HepG2 (cell line): ENCODE results near the gene PDIA5. TPM values are rescaled to one million over a fixed set of nuclear protein-coding genes. Genes with fewer than 3 reads are reported as not detected.

ENCODE experiments used
- ATAC-seq: fragments of 200-7000 bp; cut with Tn5 transposase; 3 replicates; pipeline ENCODE4 v1.9.1; 2020; ENCODE audit warnings: mild to moderate bottlenecking, moderate library complexity
- BruUV-seq: library from RNA; stranded (reverse); fragments of 400-500 nt; replicated peaks from 2 replicates; lab custom pipeline; 2021; lab: Mats Ljungman, UMichigan
- CTCF ChIA-PET: fragments of 300-600 bp; formaldehyde crosslinking; extraction: SDS; loops from one replicate; lab custom pipeline; 2021; ENCODE audit warnings: low total read pairs, inconsistent platforms, low intra/inter-chr PET ratio; lab: Yijun Ruan, JAX
- POLR2A ChIA-PET: fragments of 350-600 bp; sonication (Branson Sonifier 250); formaldehyde crosslinking; loops from one replicate; lab custom pipeline; 2020; ENCODE audit warnings: antibody characterized with exemption, inconsistent platforms; lab: Yijun Ruan, JAX
- DNase-seq: peaks from one replicate; pipeline ENCODE4 v3.0.0-alpha.2; 2015; ENCODE audit warnings: low spot score
- FAIRE-seq: peaks from 3 replicates; lab custom pipeline; 2011; peaks lifted over from hg19 to GRCh38; lab: Jason Lieb, UNC
- H2AFZ ChIP-seq: one replicate; pipeline ENCODE4 v1.6.1; 2011; ENCODE audit warnings: low read length, inconsistent platforms
- H3K27ac ChIP-seq: fragments of 300-600 bp; 3 replicates; pipeline ENCODE4 v1.8.0; 2011; ENCODE audit warnings: mixed run types, mild to moderate bottlenecking, mixed read lengths, low read length, inconsistent platforms; ENCODE audit not compliant: insufficient read depth; ENCODE audit errors: extremely low read length
- H3K27me3 ChIP-seq, 2 experiments: fragments of 200-600 bp in 1 of 2; 2 replicates in 1 of 2; 3 replicates in 1 of 2; pipeline versions ENCODE4 v1.6.0 to v1.8.0; 2011; ENCODE audit warnings: low read length in 2 of 2, mild to moderate bottlenecking in 2 of 2, moderate library complexity in 2 of 2, inconsistent platforms in 1 of 2; ENCODE audit not compliant: insufficient read depth in 2 of 2, control insufficient read depth in 1 of 2
- H3K36me3 ChIP-seq, 2 experiments: fragments of 200-600 bp in 1 of 2; replicated peaks in 1 of 2; 2 replicates in 1 of 2; 3 replicates in 1 of 2; pipeline versions ENCODE4 v1.5.1 to v1.8.0; 2011; ENCODE audit warnings: low read length in 2 of 2, inconsistent platforms in 1 of 2; ENCODE audit not compliant: insufficient read depth in 2 of 2, control insufficient read depth in 1 of 2
- H3K4me1 ChIP-seq: 2 replicates; pipeline ENCODE4 v1.5.1; 2012; ENCODE audit warnings: low read length, inconsistent platforms; ENCODE audit not compliant: insufficient read depth
- H3K4me2 ChIP-seq: 2 replicates; pipeline ENCODE4 v1.6.0; 2011; ENCODE audit warnings: low read depth, low read length, inconsistent platforms
- H3K4me3 ChIP-seq, 3 experiments: fragments of 200-600 bp in 1 of 3; sonication (generic), shearing (Covaris generic) in 1 of 3; replicated peaks in 1 of 3; 2 replicates each; pipeline ENCODE4 v1.5.1; 2011 to 2016; ENCODE audit warnings: low read length in 3 of 3, inconsistent platforms in 2 of 3, low read depth in 2 of 3, mild to moderate bottlenecking in 2 of 3, control low read depth in 1 of 3, mixed read lengths in 1 of 3; ENCODE audit not compliant: insufficient read depth in 1 of 3
- H3K79me2 ChIP-seq: one replicate; pipeline ENCODE4 v1.6.1; 2011; ENCODE audit warnings: low read length, inconsistent platforms; ENCODE audit not compliant: insufficient read depth
- H3K9ac ChIP-seq: 2 replicates; pipeline ENCODE4 v1.6.0; 2011; ENCODE audit warnings: mild to moderate bottlenecking, low read depth, low read length, inconsistent platforms; ENCODE audit not compliant: insufficient read depth
- H3K9me3 ChIP-seq: 2 replicates; pipeline ENCODE4 v1.5.1; 2012; ENCODE audit warnings: mild to moderate bottlenecking, low read length
- H4K20me1 ChIP-seq: 2 replicates; pipeline ENCODE4 v1.6.0; 2011; ENCODE audit warnings: inconsistent platforms, mild to moderate bottlenecking, low read length, moderate library complexity; ENCODE audit not compliant: insufficient read depth
- CC2D1A ChIP-seq: sonication (generic); formaldehyde crosslinking; IDR thresholded peaks from 2 replicates; pipeline ENCODE4 v1.8.1; 2023; ENCODE audit warnings: mild to moderate bottlenecking, missing genetic modification reagents
- DBP ChIP-seq: sonication (generic); formaldehyde crosslinking; IDR thresholded peaks from 2 replicates; pipeline ENCODE4 v1.4.0; 2020; ENCODE audit warnings: missing genetic modification reagents; ENCODE audit errors: not compliant biosample characterization
- DPF2 ChIP-seq: sonication (generic); formaldehyde crosslinking; IDR thresholded peaks from 2 replicates; pipeline ENCODE4 v1.4.0; 2020; ENCODE audit warnings: mild to moderate bottlenecking, low read depth, missing genetic modification reagents, borderline replicate concordance
- E2F1 ChIP-seq: sonication (generic); formaldehyde crosslinking; IDR thresholded peaks from 2 replicates; pipeline ENCODE4 v1.5.0; 2020; ENCODE audit warnings: missing genetic modification reagents
- SP2 ChIP-seq: sonication (generic); formaldehyde crosslinking; IDR thresholded peaks from 2 replicates; pipeline ENCODE4 v1.5.1; 2020; ENCODE audit warnings: mild to moderate bottlenecking, missing genetic modification reagents
- STAG1 ChIP-seq: sonication (generic); formaldehyde crosslinking; IDR thresholded peaks from 2 replicates; pipeline ENCODE4 v1.4.0; 2020; ENCODE audit warnings: missing genetic modification reagents
- TBL1XR1 ChIP-seq: fragments of 150-350 bp; IDR thresholded peaks from 2 replicates; pipeline ENCODE4 v1.6.1; 2014; ENCODE audit warnings: borderline replicate concordance, low read length; ENCODE audit not compliant: partially characterized antibody
- TEF ChIP-seq: sonication (generic); formaldehyde crosslinking; IDR thresholded peaks from 2 replicates; pipeline ENCODE4 v1.5.0; 2020; ENCODE audit warnings: missing genetic modification reagents
- ZFY ChIP-seq: sonication (generic); formaldehyde crosslinking; IDR thresholded peaks from 2 replicates; pipeline ENCODE4 v1.4.0; 2020; ENCODE audit warnings: missing genetic modification reagents
- ZNF3 ChIP-seq: IDR thresholded peaks from 2 replicates; pipeline ENCODE4 v1.7.0; 2017; ENCODE audit warnings: inconsistent platforms
- ZNF652 ChIP-seq: IDR thresholded peaks from 2 replicates; pipeline ENCODE4 v1.6.1; 2016; ENCODE audit warnings: low read depth, borderline replicate concordance
- ZNF674 ChIP-seq: sonication (generic); formaldehyde crosslinking; IDR thresholded peaks from 2 replicates; pipeline ENCODE4 v1.5.0; 2020; ENCODE audit warnings: low read depth, mild to moderate bottlenecking, missing genetic modification reagents
- ZNF75D ChIP-seq: sonication (generic); formaldehyde crosslinking; IDR thresholded peaks from 2 replicates; pipeline ENCODE4 v1.8.1; 2023; ENCODE audit warnings: missing genetic modification reagents, mild to moderate bottlenecking, borderline replicate concordance
- ZNF83 ChIP-seq: sonication (generic); formaldehyde crosslinking; IDR thresholded peaks from 2 replicates; pipeline ENCODE4 v1.4.0; 2020; ENCODE audit warnings: missing genetic modification reagents, mild to moderate bottlenecking, borderline replicate concordance
- WGBS: methylation state at CpG from one replicate; pipeline ENCODE4 v1.1.6; 2017; ENCODE audit warnings: low lambda C conversion rate; 5-methylcytosine and 5-hydroxymethylcytosine counted together
- in situ Hi-C: cut with HindIII; loops from 2 replicates; pipeline ENCODE4 v1.10.0; 2017; ENCODE audit warnings: low pct_unique_long_range_greater_than_20kb; ENCODE audit not compliant: extremely low pct_ligation_motif_present
- intact Hi-C: fragments of 100-400 bp; cut with micrococcal nuclease; formaldehyde crosslinking; loops from one replicate; pipeline ENCODE4 v1.10.0; 2022; ENCODE audit not compliant: unreplicated experiment
- polyA plus RNA-seq, 8 experiments: library from polyadenylated mRNA; depleted of rRNA in 3 of 8; stranded (reverse) in 7 of 8; unstranded in 1 of 8; fragments of >200 nt; fragmentation: Illumina TruSeq in 4 of 8; extraction: Trizol in 4 of 8; gene quantifications; 2 replicates each; pipeline versions ENCODE4 v1.2.1 to v1.2.3, GENCODE V29; 2011 to 2016; ENCODE audit warnings: low read depth in 4 of 8, missing spikeins in 1 of 8, mixed read lengths in 1 of 8; ENCODE audit not compliant: insufficient read depth in 1 of 8
- total RNA-seq, 5 experiments: library from RNA; depleted of rRNA; stranded (reverse); fragments of >200 nt; fragmentation: Illumina TruSeq; extraction: Trizol; gene quantifications; 2 replicates each; pipeline ENCODE4 v1.2.3, GENCODE V29; 2016; ENCODE audit warnings: low read depth in 1 of 5
- TF ChIP-seq, protein P1 (sequence below): sonication (generic); formaldehyde crosslinking; IDR thresholded peaks from 2 replicates; pipeline ENCODE4 v1.5.1; 2020; ENCODE audit warnings: missing genetic modification reagents, mild to moderate bottlenecking, borderline replicate concordance
- TF ChIP-seq, protein P2 (sequence below): sonication (generic); formaldehyde crosslinking; IDR thresholded peaks from 2 replicates; pipeline ENCODE4 v1.4.0; 2020; ENCODE audit warnings: missing genetic modification reagents, borderline replicate concordance
- TF ChIP-seq, protein P3 (sequence below): IDR thresholded peaks from 2 replicates; pipeline ENCODE4 v1.6.1; 2016; ENCODE audit warnings: mild to moderate bottlenecking, missing biosample characterization, missing genetic modification reagents

PDIA5 gene
- total and polyA plus RNA-seq, 2 of the 13 experiments (the other 11 are each of a cell fraction or from before 2014, with no cell fraction given), result 51.3 to 74.3 TPM

DNA sequence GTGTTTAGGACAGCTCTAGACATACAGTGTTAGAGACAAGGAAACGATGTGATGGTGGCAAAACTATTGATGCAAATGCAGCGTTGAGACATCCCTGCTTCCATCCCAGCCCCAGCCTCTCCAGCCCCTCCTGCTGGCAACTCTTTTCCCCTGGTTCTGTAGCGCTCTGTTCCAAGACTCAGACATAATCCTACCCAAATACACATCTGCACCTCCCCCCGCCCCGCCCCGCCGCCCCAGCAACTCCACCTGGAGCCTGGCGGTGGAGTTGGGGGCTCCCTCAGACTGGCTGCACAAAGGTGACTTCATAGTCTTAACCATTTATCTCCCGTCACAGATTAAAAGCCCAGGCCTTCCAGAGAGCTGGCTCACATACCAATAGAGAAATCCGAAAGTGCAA lies 127.7 kb downstream of the PDIA5 start (continued):
- TF ChIP-seq TEF, result no peak
- TF ChIP-seq, protein P1, sequence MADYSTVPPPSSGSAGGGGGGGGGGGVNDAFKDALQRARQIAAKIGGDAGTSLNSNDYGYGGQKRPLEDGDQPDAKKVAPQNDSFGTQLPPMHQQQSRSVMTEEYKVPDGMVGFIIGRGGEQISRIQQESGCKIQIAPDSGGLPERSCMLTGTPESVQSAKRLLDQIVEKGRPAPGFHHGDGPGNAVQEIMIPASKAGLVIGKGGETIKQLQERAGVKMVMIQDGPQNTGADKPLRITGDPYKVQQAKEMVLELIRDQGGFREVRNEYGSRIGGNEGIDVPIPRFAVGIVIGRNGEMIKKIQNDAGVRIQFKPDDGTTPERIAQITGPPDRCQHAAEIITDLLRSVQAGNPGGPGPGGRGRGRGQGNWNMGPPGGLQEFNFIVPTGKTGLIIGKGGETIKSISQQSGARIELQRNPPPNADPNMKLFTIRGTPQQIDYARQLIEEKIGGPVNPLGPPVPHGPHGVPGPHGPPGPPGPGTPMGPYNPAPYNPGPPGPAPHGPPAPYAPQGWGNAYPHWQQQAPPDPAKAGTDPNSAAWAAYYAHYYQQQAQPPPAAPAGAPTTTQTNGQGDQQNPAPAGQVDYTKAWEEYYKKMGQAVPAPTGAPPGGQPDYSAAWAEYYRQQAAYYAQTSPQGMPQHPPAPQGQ, result no peak
- 0 out of 2 replicates have a peak, but pooled peaks have one; percentile 45 for TF ChIP-seq ZNF652 (CRISPR knock-in tag)
- TF ChIP-seq STAG1 (CRISPR knock-in tag), result peak; percentile 58
- TF ChIP-seq, protein P2, sequence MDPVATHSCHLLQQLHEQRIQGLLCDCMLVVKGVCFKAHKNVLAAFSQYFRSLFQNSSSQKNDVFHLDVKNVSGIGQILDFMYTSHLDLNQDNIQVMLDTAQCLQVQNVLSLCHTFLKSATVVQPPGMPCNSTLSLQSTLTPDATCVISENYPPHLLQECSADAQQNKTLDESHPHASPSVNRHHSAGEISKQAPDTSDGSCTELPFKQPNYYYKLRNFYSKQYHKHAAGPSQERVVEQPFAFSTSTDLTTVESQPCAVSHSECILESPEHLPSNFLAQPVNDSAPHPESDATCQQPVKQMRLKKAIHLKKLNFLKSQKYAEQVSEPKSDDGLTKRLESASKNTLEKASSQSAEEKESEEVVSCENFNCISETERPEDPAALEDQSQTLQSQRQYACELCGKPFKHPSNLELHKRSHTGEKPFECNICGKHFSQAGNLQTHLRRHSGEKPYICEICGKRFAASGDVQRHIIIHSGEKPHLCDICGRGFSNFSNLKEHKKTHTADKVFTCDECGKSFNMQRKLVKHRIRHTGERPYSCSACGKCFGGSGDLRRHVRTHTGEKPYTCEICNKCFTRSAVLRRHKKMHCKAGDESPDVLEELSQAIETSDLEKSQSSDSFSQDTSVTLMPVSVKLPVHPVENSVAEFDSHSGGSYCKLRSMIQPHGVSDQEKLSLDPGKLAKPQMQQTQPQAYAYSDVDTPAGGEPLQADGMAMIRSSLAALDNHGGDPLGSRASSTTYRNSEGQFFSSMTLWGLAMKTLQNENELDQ (CRISPR knock-in tag), result no peak

DNA sequence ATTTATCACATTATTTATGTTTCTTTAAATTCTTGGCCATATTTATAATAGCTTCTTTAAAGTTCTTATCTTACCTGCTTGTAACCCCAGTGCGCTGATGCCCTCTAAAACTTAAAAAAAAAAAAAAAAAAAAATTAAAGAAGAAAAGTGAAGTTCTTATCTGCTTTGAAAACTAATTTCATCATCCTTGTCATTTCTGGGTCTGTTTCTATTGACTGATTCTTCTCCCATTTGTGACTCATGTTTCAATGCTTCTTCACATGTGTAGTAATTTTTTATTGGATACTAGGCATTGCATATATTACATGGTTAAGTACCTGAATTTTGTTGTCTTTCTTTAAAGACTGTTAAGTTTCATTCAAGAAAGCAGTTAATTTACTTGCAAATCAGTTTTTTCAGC lies 131.5 kb downstream of the PDIA5 start:
- H2AFZ ChIP-seq, result no peak overlapping the region
- BruUV-seq, result no TSS peak
- H3K4me2 ChIP-seq, result no peak overlapping the region
- H3K9ac ChIP-seq, result no peak overlapping the region
- peaks cover 12% of the 10 kb centered on the region for H3K79me2 ChIP-seq
- H3K27me3 ChIP-seq, result no peaks in the 10 kb centered on the region; a peak in 1 of 5 replicates
- DNase-seq, result no peak
- no peak for FAIRE-seq
- H3K36me3 ChIP-seq, result no peaks in the 10 kb centered on the region
- H3K9me3 ChIP-seq, result no peaks in the 10 kb centered on the region
- WGBS, result 90% methylated on average over 1 of the region's 1 CpG
- intact Hi-C loops, result no loop called here
- H3K27ac ChIP-seq, result no peak overlapping the region
- in situ Hi-C loops, result no loop called here
- H3K4me3 ChIP-seq, result no peak overlapping the region
- CTCF ChIA-PET, result no interaction called here
- peaks cover 17% of the 10 kb centered on the region for H3K4me1 ChIP-seq
- ATAC-seq, result no peak
- POLR2A ChIA-PET, result no interaction called here
- H4K20me1 ChIP-seq, result no peaks in the 10 kb centered on the region; the same call in 1 of the 2 replicates
- no peak for TF ChIP-seq ZNF75D
- no peak for TF ChIP-seq SP2
- TF ChIP-seq E2F1 (CRISPR knock-in tag), result no peak
- no peak for TF ChIP-seq CC2D1A
- TF ChIP-seq DPF2 (CRISPR knock-in tag), result no peak
- TF ChIP-seq ZNF3 (CRISPR knock-in tag), result no peak
- TF ChIP-seq, protein P3, sequence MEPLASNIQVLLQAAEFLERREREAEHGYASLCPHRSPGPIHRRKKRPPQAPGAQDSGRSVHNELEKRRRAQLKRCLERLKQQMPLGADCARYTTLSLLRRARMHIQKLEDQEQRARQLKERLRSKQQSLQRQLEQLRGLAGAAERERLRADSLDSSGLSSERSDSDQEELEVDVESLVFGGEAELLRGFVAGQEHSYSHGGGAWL (CRISPR knock-in tag), result no peak
- TF ChIP-seq ZFY (CRISPR knock-in tag), result no peak
- no peak for TF ChIP-seq ZNF83 (CRISPR knock-in tag)
- no peak for TF ChIP-seq DBP (CRISPR knock-in tag)
- TF ChIP-seq TBL1XR1, result no peak
- TF ChIP-seq ZNF674 (CRISPR knock-in tag), result no peak
